NCI-H2196 treated with DMSO at 0.1 percent for 48 hours (cell line): Measurements from ENCODE around the gene ITGAD.

Source experiments
- DNase-seq: peaks from one replicate; lab custom pipeline; 2025; ENCODE audit not compliant: unreplicated experiment; lab: John Stamatoyannopoulos, UW

ITGAD gene

GRCh38 chr16:31365131-31365865 lies 27.8 kb upstream of the ITGAD start:
- DNase-seq, result no peak

- no peak for DNase-seq
Observed at GRCh38 chr16:31367853-31368252, 25.3 kb upstream of the ITGAD start.

GRCh38 chr16:31371008-31371407 lies 22.1 kb upstream of the ITGAD start:
- no peak for DNase-seq

- no peak for DNase-seq
Observed at GRCh38 chr16:31371619-31372484, 21.3 kb upstream of the ITGAD start.

GRCh38 chr16:31373235-31373634 lies 19.9 kb upstream of the ITGAD start:
- DNase-seq, result no peak

- no peak for DNase-seq
Observed at GRCh38 chr16:31375231-31375630, 17.9 kb upstream of the ITGAD start.

- DNase-seq, result no peak
Observed at GRCh38 chr16:31376705-31377104, 16.4 kb upstream of the ITGAD start.

GRCh38 chr16:31377210-31377903 lies 15.8 kb upstream of the ITGAD start:
- DNase-seq, result no peak

- DNase-seq, result no peak
Observed at GRCh38 chr16:31380201-31380600, 12.9 kb upstream of the ITGAD start.

- peak; percentile 36 for DNase-seq
Observed at GRCh38 chr16:31382485-31383161, 10.5 kb upstream of the ITGAD start.

- no peak for DNase-seq
Observed at GRCh38 chr16:31385680-31386079, 7.5 kb upstream of the ITGAD start.

- DNase-seq, result peak; percentile 19
Observed at GRCh38 chr16:31386157-31386984, 6.8 kb upstream of the ITGAD start.

GRCh38 chr16:31388535-31388934 lies 4.6 kb upstream of the ITGAD start:
- DNase-seq, result no peak

- no peak for DNase-seq
Observed at GRCh38 chr16:31390504-31391041, 2.6 kb upstream of the ITGAD start.

- no peak for DNase-seq
Observed at GRCh38 chr16:31395647-31396046, 2.5 kb downstream of the ITGAD start.

GRCh38 chr16:31397096-31397660 lies 4.0 kb downstream of the ITGAD start:
- no peak for DNase-seq

GRCh38 chr16:31397701-31398100 lies 4.6 kb downstream of the ITGAD start:
- no peak for DNase-seq

GRCh38 chr16:31400191-31400590 lies 7.1 kb downstream of the ITGAD start:
- DNase-seq, result no peak

- DNase-seq, result no peak
Observed at GRCh38 chr16:31401436-31401835, 8.3 kb downstream of the ITGAD start.

- DNase-seq, result no peak
Observed at GRCh38 chr16:31402687-31403086, 9.6 kb downstream of the ITGAD start.
